ENCODE data around the gene MYO1D. TPM values are rescaled to one million over a fixed set of nuclear protein-coding genes. Genes with fewer than 3 reads are reported as not detected.

The MYO1D gene
- total RNA-seq, 1 experiment from 2014 or later = 40.8 TPM

GRCh38 chr17:32492648-32493289, 384.2 kb downstream of the MYO1D start:
- Histone ChIP-seq H3F3A (ENCODE audit: insufficient read depth, low read depth) (no peaks in the 10 kb centered on the region), H2AFZ (no peak overlapping the region), H3K4me1 (replicated peaks; ENCODE audit: insufficient read depth) (peaks cover 4% of the 10 kb centered on the region; the same call in 1 of the 2 replicates), H3K79me2 (ENCODE audit: low read depth) (no peaks in the 10 kb centered on the region), H3K4me3 (no peak overlapping the region), H3K27me3 (ENCODE audit: insufficient read depth, low read depth) (no peaks in the 10 kb centered on the region), H3K27ac (no peak overlapping the region), H3K9me2 (ENCODE audit: insufficient read depth) (no peaks in the 10 kb centered on the region), H3K36me3 (ENCODE audit: low read depth) (no peaks in the 10 kb centered on the region), H4K20me1 (ENCODE audit: insufficient read depth) (no peaks in the 10 kb centered on the region), H3K9me3 (ENCODE audit: insufficient read depth, low read depth) (no peaks in the 10 kb centered on the region), H3K4me2 (no peak overlapping the region)
- DNase-seq = no peak
- POLR2A ChIA-PET (ENCODE audit: unreplicated experiment) = no interaction called here
- CTCF ChIA-PET = no interaction called here
- intact Hi-C loops (cut with micrococcal nuclease; ENCODE audit: unreplicated experiment) = no loop called here
- TF ChIP-seq CTCF (conservative IDR thresholded peaks at IDR 0.05) (no peak), EZH2 (IDR thresholded peaks at IDR 0.05; ENCODE audit: low read depth) (no peak)
- BruUV-seq (replicated peaks) = no TSS peak

DNA sequence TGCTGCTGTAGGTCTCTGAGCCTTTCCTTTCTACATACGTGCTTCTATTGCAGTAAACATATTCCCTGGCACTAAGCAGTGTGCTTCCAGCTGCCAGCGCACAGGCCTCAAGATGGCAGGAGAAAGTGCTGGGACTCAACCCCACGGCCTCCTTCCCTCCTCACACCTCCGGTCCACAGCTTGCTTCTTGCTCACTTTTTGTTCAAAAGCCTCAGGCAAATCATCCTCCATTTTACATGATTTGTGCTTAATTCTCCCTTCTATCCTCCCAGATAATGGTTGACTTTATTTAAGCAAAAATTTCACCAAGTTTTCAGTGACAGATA, 384.7 kb downstream of the MYO1D start:
- no peak overlapping the region for H3K4me3 ChIP-seq
- no peaks in the 10 kb centered on the region for H3K36me3 ChIP-seq (ENCODE audit: low read depth)
- no TSS peak for BruUV-seq (replicated peaks)
- H3K79me2 ChIP-seq (ENCODE audit: low read depth) = no peaks in the 10 kb centered on the region
- H4K20me1 ChIP-seq (ENCODE audit: insufficient read depth) = no peaks in the 10 kb centered on the region
- no peak overlapping the region for H2AFZ ChIP-seq
- no peaks in the 10 kb centered on the region for H3K9me2 ChIP-seq (ENCODE audit: insufficient read depth)
- no peak overlapping the region for H3K4me2 ChIP-seq
- H3K9me3 ChIP-seq (ENCODE audit: insufficient read depth, low read depth) = no peaks in the 10 kb centered on the region
- H3K4me1 ChIP-seq (replicated peaks; ENCODE audit: insufficient read depth) = peaks cover 8% of the 10 kb centered on the region; the same call in 1 of the 2 replicates
- DNase-seq = no peak
- H3K27me3 ChIP-seq (ENCODE audit: insufficient read depth, low read depth) = no peaks in the 10 kb centered on the region
- H3F3A ChIP-seq (ENCODE audit: insufficient read depth, low read depth) = no peaks in the 10 kb centered on the region
- H3K27ac ChIP-seq = no peak overlapping the region
- CTCF ChIA-PET = no interaction called here
- TF ChIP-seq CTCF (conservative IDR thresholded peaks at IDR 0.05) = no peak
- no peak for TF ChIP-seq EZH2 (IDR thresholded peaks at IDR 0.05; ENCODE audit: low read depth)
- POLR2A ChIA-PET (ENCODE audit: unreplicated experiment) = no interaction called here
- intact Hi-C loops (cut with micrococcal nuclease; ENCODE audit: unreplicated experiment) = no loop called here

- no peak overlapping the region for H3K4me2 ChIP-seq
- no TSS peak for BruUV-seq (replicated peaks)
- no peak for DNase-seq
- no peak overlapping the region for H3K4me3 ChIP-seq
- ChIA-PET POLR2A (ENCODE audit: unreplicated experiment) (no interaction called here), CTCF (no interaction called here)
- H2AFZ ChIP-seq = no peak overlapping the region
- no peak for TF ChIP-seq EZH2 (IDR thresholded peaks at IDR 0.05; ENCODE audit: low read depth)
- TF ChIP-seq CTCF (conservative IDR thresholded peaks at IDR 0.05) = no peak
- no peaks in the 10 kb centered on the region for H3K9me2 ChIP-seq (ENCODE audit: insufficient read depth)
- H3F3A ChIP-seq (ENCODE audit: insufficient read depth, low read depth) = no peaks in the 10 kb centered on the region
- no peak overlapping the region for H3K27ac ChIP-seq
- no peaks in the 10 kb centered on the region for H3K27me3 ChIP-seq (ENCODE audit: insufficient read depth, low read depth)
- no peaks in the 10 kb centered on the region for H3K9me3 ChIP-seq (ENCODE audit: insufficient read depth, low read depth)
- intact Hi-C loops (cut with micrococcal nuclease; ENCODE audit: unreplicated experiment) = no loop called here
- H3K79me2 ChIP-seq (ENCODE audit: low read depth) = no peaks in the 10 kb centered on the region
- H4K20me1 ChIP-seq (ENCODE audit: insufficient read depth) = no peaks in the 10 kb centered on the region
- no peaks in the 10 kb centered on the region for H3K36me3 ChIP-seq (ENCODE audit: low read depth)
- H3K4me1 ChIP-seq (replicated peaks; ENCODE audit: insufficient read depth) = peaks cover 8% of the 10 kb centered on the region; the same call in 1 of the 2 replicates
Measured at GRCh38 chr17:32491371-32492263, 385.3 kb downstream of the MYO1D start.
